Upper lobe of right lung (tissue), 1 donor: Measurements from ENCODE around the gene DUOXA2. TPM values are rescaled to one million over a fixed set of nuclear protein-coding genes. Genes with fewer than 3 reads are reported as not detected.
A peak's percentile ranks its signal among the peaks of the same experiment; 100 is the strongest.
"Not testable (repeated sequence)": the region's sequence is repeated elsewhere in the genome, so short reads cannot be mapped to it uniquely, and the experiment has no call there.

Experiments
- ATAC-seq: fragments of 200-7000 bp; cut with Tn5 transposase; one replicate; pipeline ENCODE4 v1.9.1; 2020; ENCODE audit warnings: mild to moderate bottlenecking, moderate library complexity
- DNase-seq: peaks from one replicate; pipeline ENCODE4 v3.0.0-alpha.2; 2020
- H3K27ac ChIP-seq: fragments of 200-600 bp; one replicate; pipeline ENCODE4 v1.8.0; 2022
- H3K27me3 ChIP-seq: fragments of 200-600 bp; one replicate; pipeline ENCODE4 v1.8.0; 2022; ENCODE audit warnings: mild to moderate bottlenecking
- H3K36me3 ChIP-seq: fragments of 200-600 bp; one replicate; pipeline ENCODE4 v1.8.0; 2022
- H3K4me1 ChIP-seq: fragments of 200-600 bp; one replicate; pipeline ENCODE4 v1.8.0; 2022
- H3K4me3 ChIP-seq: fragments of 200-600 bp; one replicate; pipeline ENCODE4 v1.8.0; 2022; ENCODE audit warnings: mild to moderate bottlenecking
- H3K9me3 ChIP-seq: fragments of 200-600 bp; one replicate; pipeline ENCODE4 v1.8.0; 2022
- CTCF ChIP-seq: fragments of 200-600 bp; IDR thresholded peaks from one replicate; pipeline ENCODE4 v1.8.0; 2022; ENCODE audit warnings: antibody characterized with exemption
- intact Hi-C: fragments of 100-400 bp; cut with DNase I; formaldehyde crosslinking; loops from one replicate; pipeline ENCODE4 v1.11.0; 2022
- long read RNA-seq: library from polyadenylated mRNA; unstranded; transcript quantifications from one replicate; pipeline ENCODE4 v2.0.0, GENCODE V29; 2021
- total RNA-seq: library from RNA; stranded (reverse); fragmentation: NEBNext Ultra II Directional; extraction: Animal tissue kit (Norgen Biotek cat#: 25700); gene quantifications from one replicate; pipeline ENCODE4 v1.2.1, GENCODE V29; 2021
- donor health status: DM: no; HTN: yes; CAD: no; lungs with severe emphysema.

Gene DUOXA2
- not detected for total RNA-seq
- long read RNA-seq: 0 reads

- no peaks in the 10 kb centered on the region for H3K9me3 ChIP-seq
- TF ChIP-seq CTCF: no peak
- H3K27me3 ChIP-seq: peaks cover 79% of the 10 kb centered on the region
- no peaks in the 10 kb centered on the region for H3K36me3 ChIP-seq
- H3K27ac ChIP-seq: no peak within 1 kb of the TSS
- H3K4me3 ChIP-seq: no peak within 1 kb of the TSS
- peak; percentile 64 for DNase-seq
- no peak for ATAC-seq
- peaks cover 28% of the 10 kb centered on the region for H3K4me1 ChIP-seq
- intact Hi-C loops: no loop called here
Observed at GRCh38 chr15:45114076-45114750, at the start of gene DUOXA2, which contains the start of gene DUOX2. Gene DUOXA2, plus strand, starts transcription at chr15:45114326. Its CDS starts 280 bp downstream, at chr15:45114606. Gene DUOX2, minus strand, starts transcription at chr15:45114172. Its CDS starts 761 bp downstream, at chr15:45113411.

- no peak for TF ChIP-seq CTCF
- Histone ChIP-seq H3K4me3 (no peak overlapping the region), H3K4me1 (no peaks in the 10 kb centered on the region), H3K36me3 (no peaks in the 10 kb centered on the region), H3K27ac (no peak overlapping the region), H3K9me3 (no peaks in the 10 kb centered on the region), H3K27me3 (no peaks in the 10 kb centered on the region)
- ATAC-seq (no peak), DNase-seq (no peak)
- intact Hi-C loops: no loop called here
Observed at GRCh38 chr15:45064386-45064785, 49.7 kb upstream of the DUOXA2 start.

- not testable (repeated sequence) for H3K4me3 ChIP-seq
- peak; percentile 36 for ATAC-seq
Observed at GRCh38 chr15:45069942-45070360, 44.2 kb upstream of the DUOXA2 start.

GRCh38 chr15:45073602-45074001 is 40.5 kb upstream of the DUOXA2 start:
- H3K27ac ChIP-seq, H3K9me3 ChIP-seq, H3K27me3 ChIP-seq, intact Hi-C loops, H3K4me3 ChIP-seq, H3K4me1 ChIP-seq, H3K36me3 ChIP-seq, ATAC-seq, DNase-seq: not testable (repeated sequence)

More at GRCh38 chr15:45069942-45070360, 44.2 kb upstream of the DUOXA2 start:
- DNase-seq, H3K27me3 ChIP-seq, H3K4me1 ChIP-seq, H3K36me3 ChIP-seq, intact Hi-C loops, H3K9me3 ChIP-seq, H3K27ac ChIP-seq: not testable (repeated sequence)

GRCh38 chr15:45075440-45076320 is 38.4 kb upstream of the DUOXA2 start:
- DNase-seq, intact Hi-C loops, H3K4me3 ChIP-seq, ATAC-seq, H3K4me1 ChIP-seq, H3K36me3 ChIP-seq, H3K27ac ChIP-seq, H3K9me3 ChIP-seq, H3K27me3 ChIP-seq: not testable (repeated sequence)

GRCh38 chr15:45077391-45077790 is 36.7 kb upstream of the DUOXA2 start:
- H3K27ac ChIP-seq, H3K36me3 ChIP-seq, DNase-seq, ATAC-seq, H3K9me3 ChIP-seq, H3K4me3 ChIP-seq, H3K4me1 ChIP-seq, H3K27me3 ChIP-seq, intact Hi-C loops: not testable (repeated sequence)

GRCh38 chr15:45079201-45079600 is 34.9 kb upstream of the DUOXA2 start:
- H3K4me3 ChIP-seq, H3K36me3 ChIP-seq, H3K4me1 ChIP-seq, H3K9me3 ChIP-seq, ATAC-seq, H3K27me3 ChIP-seq, DNase-seq, intact Hi-C loops, H3K27ac ChIP-seq: not testable (repeated sequence)

- DNase-seq, H3K27me3 ChIP-seq, H3K27ac ChIP-seq, H3K4me3 ChIP-seq, H3K36me3 ChIP-seq, ATAC-seq, H3K4me1 ChIP-seq, H3K9me3 ChIP-seq, intact Hi-C loops: not testable (repeated sequence)
Observed at GRCh38 chr15:45079628-45080246, 34.4 kb upstream of the DUOXA2 start.

- DNase-seq, intact Hi-C loops, H3K36me3 ChIP-seq, H3K4me1 ChIP-seq, H3K27me3 ChIP-seq, H3K9me3 ChIP-seq, H3K27ac ChIP-seq, H3K4me3 ChIP-seq: not testable (repeated sequence)
- peak; percentile 73 for ATAC-seq
Observed at GRCh38 chr15:45080593-45080992, 33.5 kb upstream of the DUOXA2 start.

GRCh38 chr15:45082412-45082811 is 31.7 kb upstream of the DUOXA2 start:
- H3K4me1 ChIP-seq, ATAC-seq, H3K4me3 ChIP-seq, DNase-seq, H3K27ac ChIP-seq, H3K9me3 ChIP-seq, intact Hi-C loops, H3K36me3 ChIP-seq: not testable (repeated sequence)
- H3K27me3 ChIP-seq: peaks cover 13% of the 10 kb centered on the region
